ENCODE results near the gene MAPKAP1. TPM values are rescaled to one million over a fixed set of nuclear protein-coding genes. Genes with fewer than 3 reads are reported as not detected.

Gene MAPKAP1
- total RNA-seq, 2 donors from 2014 or later = 54.9 to 70.1 TPM

DNA sequence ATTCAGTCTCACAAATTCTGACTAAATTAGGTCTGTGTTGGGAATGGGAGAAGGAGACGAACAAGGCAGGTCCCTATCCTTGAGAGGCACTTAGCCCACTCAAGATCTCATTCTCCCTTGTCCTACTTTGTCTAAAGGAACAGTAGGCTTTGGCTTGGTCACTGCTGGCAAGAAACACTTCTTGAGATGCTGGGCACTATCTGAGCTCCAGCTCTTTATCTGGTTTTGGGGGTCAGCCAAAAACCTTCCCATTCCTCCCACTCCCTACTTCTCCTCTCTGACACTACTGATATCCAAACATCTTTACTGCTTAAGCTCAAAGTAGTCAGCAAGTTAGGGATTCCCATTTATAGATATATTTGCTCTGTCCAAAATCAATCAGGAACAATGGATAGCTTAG is 155.2 kb downstream of the MAPKAP1 start:
- TF ChIP-seq, protein P1, sequence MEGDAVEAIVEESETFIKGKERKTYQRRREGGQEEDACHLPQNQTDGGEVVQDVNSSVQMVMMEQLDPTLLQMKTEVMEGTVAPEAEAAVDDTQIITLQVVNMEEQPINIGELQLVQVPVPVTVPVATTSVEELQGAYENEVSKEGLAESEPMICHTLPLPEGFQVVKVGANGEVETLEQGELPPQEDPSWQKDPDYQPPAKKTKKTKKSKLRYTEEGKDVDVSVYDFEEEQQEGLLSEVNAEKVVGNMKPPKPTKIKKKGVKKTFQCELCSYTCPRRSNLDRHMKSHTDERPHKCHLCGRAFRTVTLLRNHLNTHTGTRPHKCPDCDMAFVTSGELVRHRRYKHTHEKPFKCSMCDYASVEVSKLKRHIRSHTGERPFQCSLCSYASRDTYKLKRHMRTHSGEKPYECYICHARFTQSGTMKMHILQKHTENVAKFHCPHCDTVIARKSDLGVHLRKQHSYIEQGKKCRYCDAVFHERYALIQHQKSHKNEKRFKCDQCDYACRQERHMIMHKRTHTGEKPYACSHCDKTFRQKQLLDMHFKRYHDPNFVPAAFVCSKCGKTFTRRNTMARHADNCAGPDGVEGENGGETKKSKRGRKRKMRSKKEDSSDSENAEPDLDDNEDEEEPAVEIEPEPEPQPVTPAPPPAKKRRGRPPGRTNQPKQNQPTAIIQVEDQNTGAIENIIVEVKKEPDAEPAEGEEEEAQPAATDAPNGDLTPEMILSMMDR (IDR thresholded peaks at IDR 0.05) = no peak
- Histone ChIP-seq H3K36me3 (no peaks in the 10 kb centered on the region), H3K27ac (no peak overlapping the region), H3K27me3 (no peaks in the 10 kb centered on the region), H3K4me1 (peaks cover 7% of the 10 kb centered on the region), H3K9ac (ENCODE audit: low read depth in 2 of 2, low read length in 2 of 2) (no peak overlapping the region), H3K4me3 (no peak overlapping the region), H3K9me3 (no peaks in the 10 kb centered on the region)
- intact Hi-C loops (cut with DNase I) = loop anchor here (10.0 kb wide), 1 partner anchor 137 kb away; no protein-coding TSS in a partner anchor
- DNase-seq = no peak

DNA sequence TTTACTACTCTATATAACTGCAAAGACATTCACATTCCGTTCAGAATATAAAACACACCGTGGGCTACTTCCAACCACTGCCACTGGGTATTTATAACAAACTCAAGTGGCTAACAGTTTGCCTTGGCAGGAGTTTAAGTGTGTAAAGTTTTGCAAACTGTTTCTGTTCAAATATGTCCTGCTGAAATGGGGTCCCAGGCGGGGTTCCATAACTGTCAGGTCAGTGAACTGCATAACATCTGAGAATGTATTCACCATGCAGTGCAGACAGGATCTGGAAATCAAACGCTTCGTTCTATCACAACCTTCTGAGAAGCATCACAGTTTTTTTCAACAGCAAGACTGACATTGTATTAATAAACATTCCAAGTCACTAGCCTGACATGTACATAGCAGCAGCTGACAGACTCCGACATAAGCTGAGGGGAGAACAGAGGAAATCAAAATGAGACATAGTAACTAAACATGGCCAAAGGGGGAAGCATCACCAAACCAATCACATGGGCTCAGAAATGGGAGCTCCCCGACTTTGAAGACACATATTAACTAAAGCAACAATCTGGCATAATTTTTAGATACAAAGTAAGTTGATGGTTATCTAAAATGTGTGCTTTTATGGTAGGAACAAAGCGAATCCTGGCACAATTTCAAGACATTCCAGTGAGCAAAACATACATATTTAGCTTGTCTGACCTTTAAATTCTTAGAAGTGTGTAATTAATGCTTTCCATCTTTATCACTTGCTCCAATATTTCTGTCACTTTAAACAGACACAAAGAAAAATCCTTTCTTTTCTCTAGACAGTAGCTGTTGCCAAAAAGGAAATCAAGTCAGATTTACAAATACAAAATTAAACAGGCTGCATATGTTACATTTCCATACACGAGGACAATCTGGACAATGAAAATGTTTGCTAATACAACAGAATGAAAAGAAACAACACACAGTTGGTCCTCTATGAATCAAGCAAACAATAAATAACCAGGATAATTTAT is 156.8 kb downstream of the MAPKAP1 start:
- no peaks in the 10 kb centered on the region for H3K36me3 ChIP-seq
- no peak for DNase-seq
- no peaks in the 10 kb centered on the region for H3K9me3 ChIP-seq
- TF ChIP-seq, protein P1 (IDR thresholded peaks at IDR 0.05) = no peak
- no peak overlapping the region for H3K9ac ChIP-seq (ENCODE audit: low read depth in 2 of 2, low read length in 2 of 2)
- H3K4me1 ChIP-seq = peaks cover 7% of the 10 kb centered on the region
- no peak overlapping the region for H3K27ac ChIP-seq
- H3K27me3 ChIP-seq = no peaks in the 10 kb centered on the region
- H3K4me3 ChIP-seq = no peak overlapping the region
- intact Hi-C loops (cut with DNase I) = loop anchor here (10.0 kb wide), 1 partner anchor 135 kb away; no protein-coding TSS in a partner anchor

- H3K36me3 ChIP-seq = no peaks in the 10 kb centered on the region
- H3K27me3 ChIP-seq = no peaks in the 10 kb centered on the region
- no peaks in the 10 kb centered on the region for H3K9me3 ChIP-seq
- no peak overlapping the region for H3K9ac ChIP-seq (ENCODE audit: low read depth in 2 of 2, low read length in 2 of 2)
- H3K4me1 ChIP-seq = peaks cover 7% of the 10 kb centered on the region
- TF ChIP-seq, protein P1 (IDR thresholded peaks at IDR 0.05) = no peak
- intact Hi-C loops (cut with DNase I) = no loop called here
- H3K4me3 ChIP-seq = no peak overlapping the region
- H3K27ac ChIP-seq = no peak overlapping the region
- DNase-seq = peak; percentile 38
Observed at GRCh38 chr9:125549465-125549871, 157.5 kb downstream of the MAPKAP1 start.

- no peak for DNase-seq
- Histone ChIP-seq H3K9ac (ENCODE audit: low read depth in 2 of 2, low read length in 2 of 2) (no peak overlapping the region), H3K4me3 (no peak overlapping the region), H3K27ac (no peak overlapping the region), H3K27me3 (no peaks in the 10 kb centered on the region), H3K9me3 (no peaks in the 10 kb centered on the region), H3K36me3 (no peaks in the 10 kb centered on the region), H3K4me1 (peaks cover 7% of the 10 kb centered on the region)
- TF ChIP-seq, protein P1 (IDR thresholded peaks at IDR 0.05) = no peak
- intact Hi-C loops (cut with DNase I) = no loop called here
Observed at GRCh38 chr9:125549039-125549438, 158.0 kb downstream of the MAPKAP1 start.

DNA sequence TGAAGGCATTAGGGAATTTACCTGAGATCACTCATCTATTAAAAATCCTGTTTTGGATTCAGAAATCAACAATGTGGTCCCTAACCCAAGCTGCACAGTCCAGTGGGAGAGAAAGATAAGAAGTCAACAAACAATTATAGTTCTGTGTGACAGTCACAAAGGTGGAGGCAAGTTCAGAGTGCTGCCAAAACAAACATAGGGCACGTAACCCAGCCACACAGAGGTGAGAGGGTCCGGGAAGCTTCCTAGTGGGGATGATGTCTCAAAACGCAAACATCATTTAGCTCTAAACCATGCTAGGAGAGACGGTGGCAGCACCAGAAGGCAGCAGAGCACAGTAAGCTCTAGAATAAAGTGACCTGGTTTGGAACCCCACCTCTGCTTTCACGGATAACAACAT is 158.9 kb downstream of the MAPKAP1 start:
- Histone ChIP-seq H3K4me3 (no peak overlapping the region), H3K9ac (ENCODE audit: low read depth in 2 of 2, low read length in 2 of 2) (no peak overlapping the region), H3K36me3 (no peaks in the 10 kb centered on the region), H3K4me1 (peaks cover 7% of the 10 kb centered on the region), H3K27me3 (no peaks in the 10 kb centered on the region), H3K27ac (no peak overlapping the region), H3K9me3 (no peaks in the 10 kb centered on the region)
- TF ChIP-seq, protein P1 (IDR thresholded peaks at IDR 0.05) = no peak
- DNase-seq = no peak
- intact Hi-C loops (cut with DNase I) = no loop called here

Data from colonic mucosa (tissue), 4 donors.